GM19467 (cell line): ENCODE data around the gene TPMT.

Source experiments
- ATAC-seq: cut with Tn5 transposase; IDR thresholded peaks from one replicate; pipeline ENCODE4 v1.9.1; 2021; ENCODE audit warnings: mild to moderate bottlenecking, moderate library complexity; ENCODE audit not compliant: unreplicated experiment

Gene TPMT

GRCh38 chr6:18118330-18118729, 36.5 kb downstream of the TPMT start:
- no peak for ATAC-seq

DNA sequence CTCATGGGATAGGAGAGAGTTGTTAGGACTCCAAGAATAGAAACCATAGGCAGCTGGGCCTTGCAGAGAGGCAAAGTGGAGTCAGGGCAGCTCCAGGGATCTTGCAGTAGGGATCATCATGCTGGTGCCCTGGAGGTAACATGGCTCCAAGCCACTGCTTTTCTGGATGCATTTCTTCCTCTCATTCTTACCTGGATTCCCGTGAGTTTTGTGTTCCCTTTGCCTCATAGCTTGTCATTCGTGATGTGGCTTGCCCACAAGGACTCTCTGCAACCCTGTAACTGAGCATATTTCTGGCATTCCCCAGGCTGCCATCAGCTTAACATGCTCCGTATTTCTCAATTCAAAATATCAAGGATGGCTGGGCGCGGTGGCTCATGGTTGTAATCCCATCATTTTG, 37.7 kb downstream of the TPMT start:
- no peak for ATAC-seq

- ATAC-seq, result no peak
Measured at GRCh38 chr6:18115356-18115755, 39.5 kb downstream of the TPMT start.

DNA sequence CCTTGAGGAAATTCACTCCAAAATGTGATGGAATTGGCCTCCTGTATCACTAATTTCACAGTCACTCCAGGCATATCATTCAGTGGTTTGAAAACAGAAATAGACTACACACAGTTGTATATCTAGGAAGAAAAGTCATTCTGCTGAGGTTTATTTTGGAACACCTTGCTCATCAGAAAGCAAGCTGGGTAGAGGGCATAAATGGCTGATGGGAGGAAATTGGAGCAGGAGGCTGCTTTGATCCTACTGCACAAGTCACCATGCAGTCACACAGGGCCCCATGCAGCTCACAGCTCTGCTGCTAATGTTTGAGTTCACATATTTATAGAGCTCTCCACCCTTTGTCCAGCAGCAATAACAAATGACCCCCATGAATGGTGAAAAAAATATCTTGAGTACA, 44.7 kb downstream of the TPMT start:
- no peak for ATAC-seq

DNA sequence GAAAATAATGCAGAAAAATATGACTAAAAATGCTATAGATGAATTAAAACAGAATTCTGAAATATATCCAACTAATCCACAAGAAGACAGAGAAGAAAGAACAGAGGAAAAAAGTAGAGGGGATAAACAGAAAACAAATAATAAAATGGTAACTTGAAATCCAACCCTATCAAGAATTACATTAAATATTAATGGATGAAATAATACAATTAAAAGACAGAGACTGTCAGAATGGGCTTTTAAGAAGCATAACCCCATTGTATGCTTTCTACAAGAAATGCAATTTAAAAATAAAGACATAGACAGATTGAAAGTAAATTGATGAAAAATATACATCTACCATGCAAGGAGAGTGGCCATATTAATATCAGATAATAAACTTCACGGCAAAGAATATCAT, 47.8 kb downstream of the TPMT start:
- no peak for ATAC-seq

GRCh38 chr6:18102783-18103509, 51.9 kb downstream of the TPMT start:
- ATAC-seq, result no peak

DNA sequence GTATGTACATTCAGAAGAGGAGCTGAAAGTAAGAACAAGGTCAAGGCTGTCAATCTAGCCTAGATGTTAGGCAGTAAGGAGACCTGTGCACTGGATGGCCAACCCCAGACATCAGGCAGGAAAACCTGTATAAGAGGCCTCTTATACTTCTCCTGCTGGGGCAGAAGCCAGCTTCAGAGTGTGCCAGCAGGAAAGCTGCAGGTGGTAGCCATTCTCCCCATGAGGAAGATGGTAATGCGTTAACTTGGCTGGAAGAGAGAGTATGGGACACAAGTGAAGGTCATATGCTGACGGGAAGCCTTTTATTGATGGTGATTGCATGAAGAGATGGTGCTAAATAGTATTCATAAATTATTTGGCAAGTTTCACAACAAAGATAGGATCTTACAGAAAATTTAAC, 53.0 kb downstream of the TPMT start:
- no peak for ATAC-seq

GRCh38 chr6:18101271-18101670, 53.6 kb downstream of the TPMT start:
- ATAC-seq, result no peak

DNA sequence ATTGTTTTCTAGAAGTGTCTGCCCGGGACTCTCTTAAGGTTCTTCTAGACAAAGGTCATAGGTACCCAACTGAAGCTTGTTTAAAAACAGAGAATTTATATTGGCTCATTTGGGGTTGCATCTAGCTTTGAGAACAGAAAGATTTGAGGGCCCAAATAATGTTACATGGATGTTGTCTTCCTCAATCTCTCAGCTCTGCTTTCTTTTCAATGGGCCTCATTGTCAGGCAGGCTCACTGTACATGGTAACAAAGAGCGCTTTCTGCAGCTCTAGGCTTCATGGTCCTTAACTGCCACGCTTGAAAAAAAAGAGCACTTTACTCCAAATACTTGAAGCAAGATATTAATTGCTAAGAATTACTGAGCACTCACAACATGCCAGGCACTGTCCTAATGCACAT, 54.6 kb downstream of the TPMT start:
- no peak for ATAC-seq

DNA sequence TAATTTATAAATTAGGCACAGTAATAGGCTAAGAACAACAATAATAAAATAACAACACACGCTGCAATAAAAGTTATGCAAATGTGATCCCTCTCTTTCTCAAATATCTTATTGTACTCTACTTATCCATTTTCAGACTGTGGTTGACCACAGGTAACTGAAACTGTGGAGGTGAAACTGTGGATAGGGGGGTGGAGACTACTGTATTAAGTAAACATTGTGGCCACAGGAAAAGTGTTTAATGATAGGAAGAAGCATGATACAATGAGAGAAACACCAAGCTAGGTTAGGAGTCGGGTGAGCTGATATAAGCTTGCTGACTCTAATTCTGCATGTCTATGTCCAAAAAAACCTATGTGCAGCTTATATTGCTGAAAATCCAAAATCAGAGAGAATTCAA, 55.4 kb downstream of the TPMT start:
- no peak for ATAC-seq

DNA sequence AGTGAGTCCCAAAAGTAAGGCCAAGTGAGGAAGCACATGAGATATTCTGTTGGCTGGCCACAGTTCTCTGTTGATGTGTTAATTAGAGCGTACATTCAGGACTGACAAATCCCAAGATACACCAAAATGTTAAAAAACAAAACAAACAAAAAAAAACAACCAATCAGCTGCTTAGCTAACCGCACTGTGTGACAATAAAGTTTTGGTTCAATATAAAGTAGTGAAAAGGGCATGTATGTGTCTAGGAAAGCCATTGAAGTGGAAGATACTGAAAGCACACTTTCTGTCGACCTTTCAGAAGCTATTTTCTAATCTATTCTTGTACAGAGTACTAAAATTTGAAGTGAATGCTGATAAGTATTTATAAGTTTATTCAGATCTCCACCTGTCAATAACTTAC, 58.5 kb downstream of the TPMT start:
- ATAC-seq, result no peak

DNA sequence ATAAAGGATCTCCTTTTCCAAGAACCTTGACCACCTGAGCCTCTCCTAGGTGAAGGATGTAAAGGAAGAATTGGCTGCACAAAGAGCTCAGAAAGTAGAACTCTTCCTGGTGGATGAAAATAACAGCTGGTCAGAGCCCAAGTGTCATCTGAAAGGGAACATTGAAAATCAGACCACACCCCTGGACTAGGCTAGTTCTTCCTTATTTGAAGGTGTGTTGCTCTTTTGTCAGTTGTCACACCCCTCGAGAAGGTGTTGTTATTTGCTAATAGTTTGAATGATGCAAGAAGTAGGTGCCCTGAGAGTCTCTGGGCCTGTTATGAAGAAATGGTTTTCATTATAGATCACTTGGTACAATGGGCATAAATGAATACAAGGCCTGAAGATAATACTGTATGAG, 63.5 kb downstream of the TPMT start:
- ATAC-seq, result no peak

DNA sequence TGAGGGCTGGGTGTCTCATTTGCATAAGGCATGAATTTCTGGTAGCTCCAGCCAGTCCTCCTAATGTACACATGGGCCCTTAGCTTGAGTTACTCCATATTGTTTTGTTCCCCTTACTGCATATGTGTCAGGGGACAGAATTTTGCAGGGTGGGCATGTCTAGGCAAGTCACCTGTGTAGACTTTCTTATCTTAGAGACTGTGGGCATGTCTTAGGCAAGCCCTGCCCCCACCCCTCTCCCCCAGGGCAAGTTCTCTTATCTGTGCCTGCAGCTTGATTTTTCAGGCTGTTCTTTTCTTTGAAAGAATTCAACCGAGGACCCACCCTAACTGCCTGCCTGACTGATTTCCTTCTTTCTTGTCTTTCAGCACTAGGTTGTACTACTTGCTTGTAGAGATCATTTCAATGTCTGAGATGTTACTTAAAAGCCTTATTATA, 64.5 kb downstream of the TPMT start:
- no peak for ATAC-seq

DNA sequence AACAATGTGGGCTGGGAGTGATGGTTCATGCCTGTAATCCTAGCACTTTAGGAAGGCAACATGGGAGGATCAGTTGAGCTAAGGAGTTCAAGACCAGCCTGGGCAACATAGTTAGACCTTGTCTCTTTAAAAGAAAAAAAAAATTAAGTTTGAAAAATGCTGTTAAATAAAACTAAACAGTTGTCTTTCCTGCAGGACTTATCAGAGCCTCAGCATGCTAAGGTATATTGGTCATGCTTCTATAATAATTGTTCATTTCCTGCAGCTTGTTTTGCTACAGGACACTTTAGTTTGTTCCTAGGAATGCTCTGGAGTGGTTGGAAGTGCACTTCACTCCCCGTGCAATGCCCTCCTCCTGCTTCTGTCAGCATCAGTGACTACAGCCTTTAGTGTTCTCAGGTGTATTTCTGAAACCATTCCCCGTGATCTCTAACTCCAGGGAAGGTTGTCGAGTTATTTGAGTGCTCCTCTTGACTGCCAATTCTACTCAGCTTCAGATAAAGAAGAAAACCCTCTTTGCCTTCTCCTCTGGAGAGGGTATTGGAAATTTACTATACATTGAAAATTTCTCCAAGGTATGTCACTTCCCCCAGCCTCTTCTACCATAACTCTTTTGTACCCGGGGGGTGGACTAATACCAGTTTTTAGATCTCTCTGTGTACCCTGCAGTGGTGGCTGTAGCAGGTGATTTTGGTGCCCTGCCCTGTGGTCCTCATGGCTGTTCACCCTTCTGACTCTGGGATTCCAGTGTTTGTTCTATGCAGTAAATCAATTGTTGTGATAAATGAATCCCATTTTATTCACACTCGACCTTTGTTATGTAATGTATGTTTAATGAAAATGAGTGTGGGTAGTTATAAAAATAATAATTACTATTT, 66.2 kb downstream of the TPMT start:
- no peak for ATAC-seq

GRCh38 chr6:18087396-18088165, 67.3 kb downstream of the TPMT start:
- ATAC-seq, result no peak

DNA sequence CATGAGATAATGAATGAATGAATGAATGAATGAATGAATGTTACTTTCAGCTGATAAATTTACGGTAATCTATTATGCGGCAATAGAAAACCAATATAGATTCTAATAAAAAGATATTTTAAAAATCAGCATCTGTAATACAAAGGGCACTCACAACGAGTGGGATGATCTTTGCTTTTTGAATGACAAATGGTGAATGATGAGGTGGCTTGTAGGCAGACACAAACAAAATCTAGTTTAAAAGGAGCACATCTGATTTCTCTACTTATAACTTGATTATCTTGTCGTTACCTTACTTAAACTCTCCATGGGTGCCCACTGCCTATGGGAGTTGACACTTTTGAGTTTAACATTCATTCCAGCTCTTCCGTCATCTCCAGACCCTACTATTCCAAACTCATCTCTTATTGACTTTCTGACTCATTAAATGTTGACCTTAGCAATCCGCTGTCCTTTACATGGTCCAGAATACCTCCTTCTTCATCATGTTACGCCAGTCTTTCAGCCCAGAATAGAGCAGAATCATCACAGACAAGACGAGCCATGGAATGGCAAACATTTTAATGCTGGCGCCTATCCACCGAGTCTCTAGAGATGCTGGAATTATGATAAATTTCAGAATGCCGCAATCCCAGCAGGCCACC, 73.7 kb downstream of the TPMT start:
- ATAC-seq, result no peak

DNA sequence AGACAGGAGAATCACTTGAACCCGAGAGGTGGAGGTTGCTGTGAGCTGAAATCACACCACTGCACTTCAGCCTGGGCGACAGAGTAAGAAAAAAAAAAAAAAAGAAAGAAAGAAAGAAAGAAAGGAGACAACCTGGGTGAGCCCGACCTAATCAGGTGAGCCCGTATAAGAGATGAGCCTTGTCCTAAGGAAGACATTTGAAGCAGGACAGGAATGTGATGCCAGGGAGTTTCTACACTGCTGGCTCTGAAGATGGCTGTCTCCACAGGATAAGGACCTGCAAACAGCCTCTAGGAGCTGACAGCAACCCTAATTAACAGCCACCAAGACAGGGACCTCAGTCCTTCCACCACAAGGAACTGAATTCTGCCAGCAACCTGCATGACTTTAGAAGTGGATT, 74.3 kb downstream of the TPMT start:
- no peak for ATAC-seq

DNA sequence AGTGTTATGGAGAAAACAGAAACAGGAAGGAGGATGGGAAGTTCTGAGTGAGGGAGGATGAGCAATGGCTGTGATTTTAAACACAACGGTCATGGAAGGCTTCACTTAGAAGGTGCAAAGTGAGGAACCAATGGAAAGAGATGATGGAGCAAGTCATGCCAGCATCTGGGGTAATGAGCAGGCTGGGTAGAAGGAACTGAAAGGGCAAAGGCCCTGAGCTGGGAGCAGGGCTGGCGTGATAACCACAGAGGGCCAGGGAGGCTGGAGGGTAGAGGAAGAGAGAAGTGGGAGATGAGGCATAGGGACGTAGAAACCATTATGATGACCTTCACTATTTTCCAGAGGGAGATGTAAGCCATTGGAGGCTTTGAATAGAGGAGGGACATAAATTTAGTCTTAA, 76.0 kb downstream of the TPMT start:
- ATAC-seq, result no peak
